Measurements from ENCODE around the gene CCDC194. TPM values are rescaled to one million over a fixed set of nuclear protein-coding genes. Genes with fewer than 3 reads are reported as not detected.

CCDC194 gene
- total RNA-seq, 2 experiments from 2014 or later = 0.78 to 1.3 TPM

- ChIA-PET POLR2A (interaction anchor here (0.6 kb wide), 1 partner anchor 810 kb away, joined by 3 read pairs; no protein-coding TSS in a partner anchor), CTCF (interaction anchor here (1.4 to 2.0 kb wide), 2 partner anchors 10 to 33 kb away, joined by 3 to 11 read pairs; no protein-coding TSS in a partner anchor)
- Mint-ChIP-seq H3K4me1 (ENCODE audit: low read depth) (no peaks in the 10 kb centered on the region), H3K27me3 (no peaks in the 10 kb centered on the region), H3K36me3 (ENCODE audit: low read depth) (no peaks in the 10 kb centered on the region), H3K9me3 (no peaks in the 10 kb centered on the region), H3K27ac (no peak overlapping the region), H3K4me3 (no peak overlapping the region)
- DNase-seq = no peak
- no peak for ATAC-seq
- intact Hi-C loops (cut with micrococcal nuclease) = no loop called here
- TF ChIP-seq, protein P1, sequence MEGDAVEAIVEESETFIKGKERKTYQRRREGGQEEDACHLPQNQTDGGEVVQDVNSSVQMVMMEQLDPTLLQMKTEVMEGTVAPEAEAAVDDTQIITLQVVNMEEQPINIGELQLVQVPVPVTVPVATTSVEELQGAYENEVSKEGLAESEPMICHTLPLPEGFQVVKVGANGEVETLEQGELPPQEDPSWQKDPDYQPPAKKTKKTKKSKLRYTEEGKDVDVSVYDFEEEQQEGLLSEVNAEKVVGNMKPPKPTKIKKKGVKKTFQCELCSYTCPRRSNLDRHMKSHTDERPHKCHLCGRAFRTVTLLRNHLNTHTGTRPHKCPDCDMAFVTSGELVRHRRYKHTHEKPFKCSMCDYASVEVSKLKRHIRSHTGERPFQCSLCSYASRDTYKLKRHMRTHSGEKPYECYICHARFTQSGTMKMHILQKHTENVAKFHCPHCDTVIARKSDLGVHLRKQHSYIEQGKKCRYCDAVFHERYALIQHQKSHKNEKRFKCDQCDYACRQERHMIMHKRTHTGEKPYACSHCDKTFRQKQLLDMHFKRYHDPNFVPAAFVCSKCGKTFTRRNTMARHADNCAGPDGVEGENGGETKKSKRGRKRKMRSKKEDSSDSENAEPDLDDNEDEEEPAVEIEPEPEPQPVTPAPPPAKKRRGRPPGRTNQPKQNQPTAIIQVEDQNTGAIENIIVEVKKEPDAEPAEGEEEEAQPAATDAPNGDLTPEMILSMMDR (IDR thresholded peaks at IDR 0.05) = no peak
These were observed 36.8 kb downstream of the CCDC194 start for GRCh38 chr19:17357078-17357666.

DNA sequence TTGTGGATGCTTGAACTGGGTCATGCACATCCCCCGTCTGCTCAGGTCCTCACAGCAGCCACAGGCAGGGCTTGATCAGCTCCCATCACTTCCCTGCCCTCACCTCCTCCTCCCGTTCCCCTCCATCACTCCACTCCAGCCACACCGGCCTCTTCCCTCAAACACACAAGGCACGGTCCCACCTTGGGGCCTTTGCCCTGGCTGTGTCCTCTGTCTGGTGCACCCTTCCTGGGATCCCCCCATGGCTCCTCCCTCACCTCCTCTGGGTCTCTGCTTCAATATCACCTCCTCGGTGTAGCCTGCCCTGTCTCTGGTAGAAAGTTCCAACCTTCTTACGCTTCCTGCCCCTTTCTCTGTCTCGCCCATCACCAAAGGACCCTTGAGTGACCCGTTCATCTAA lies 40.6 kb downstream of the CCDC194 start:
- ATAC-seq (no peak), DNase-seq (no peak)
- ChIA-PET CTCF (no interaction called here), POLR2A (no interaction called here)
- H3K36me3 Mint-ChIP-seq (ENCODE audit: low read depth) = no peaks in the 10 kb centered on the region
- H3K27me3 Mint-ChIP-seq = peaks cover 15% of the 10 kb centered on the region
- TF ChIP-seq, protein P1 (IDR thresholded peaks at IDR 0.05) = no peak
- no peaks in the 10 kb centered on the region for H3K9me3 Mint-ChIP-seq
- intact Hi-C loops (cut with micrococcal nuclease) = no loop called here
- no peak overlapping the region for H3K4me3 Mint-ChIP-seq
- H3K27ac Mint-ChIP-seq = no peak overlapping the region
- H3K4me1 Mint-ChIP-seq (ENCODE audit: low read depth) = peaks cover 5% of the 10 kb centered on the region

DNA sequence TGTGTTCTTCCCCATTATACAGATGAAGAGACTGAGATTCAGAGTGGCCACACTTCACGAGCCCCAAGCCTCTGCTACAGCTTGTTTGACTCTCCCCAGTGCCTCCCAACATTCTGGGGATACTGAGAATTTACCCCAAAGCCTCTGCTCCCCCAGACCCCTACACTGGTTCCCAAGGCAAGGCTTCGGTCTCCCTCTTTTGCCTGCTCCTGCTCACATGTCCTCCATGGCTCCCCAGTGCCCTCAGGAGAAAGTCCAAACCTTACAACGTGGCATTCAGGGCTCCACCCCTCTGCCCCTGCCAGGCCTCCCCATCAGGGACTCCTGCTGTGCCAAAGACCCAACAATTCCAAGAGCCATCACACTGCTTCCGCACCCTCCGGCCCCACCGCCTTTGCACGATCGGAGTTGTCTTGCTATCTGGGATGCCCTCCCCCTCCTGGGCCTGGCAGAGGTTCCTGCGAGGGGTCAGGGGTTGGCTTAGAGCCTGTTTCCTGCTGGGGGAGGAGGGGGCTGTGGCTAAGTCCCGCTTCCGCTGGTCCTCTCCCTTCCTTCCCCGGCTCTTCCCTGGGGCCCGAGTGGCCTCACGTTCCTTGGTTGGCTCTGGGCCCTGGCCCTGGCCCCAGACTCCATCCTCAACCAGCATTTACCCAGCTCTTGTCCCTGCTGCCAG lies 41.3 kb downstream of the CCDC194 start:
- H3K27me3 Mint-ChIP-seq = peaks cover 17% of the 10 kb centered on the region
- no peak for DNase-seq
- ChIA-PET CTCF (no interaction called here), POLR2A (no interaction called here)
- TF ChIP-seq, protein P1 (IDR thresholded peaks at IDR 0.05) = no peak
- intact Hi-C loops (cut with micrococcal nuclease) = no loop called here
- H3K36me3 Mint-ChIP-seq (ENCODE audit: low read depth) = no peaks in the 10 kb centered on the region
- H3K27ac Mint-ChIP-seq = no peak overlapping the region
- peaks cover 5% of the 10 kb centered on the region for H3K4me1 Mint-ChIP-seq (ENCODE audit: low read depth)
- no peak overlapping the region for H3K4me3 Mint-ChIP-seq
- no peaks in the 10 kb centered on the region for H3K9me3 Mint-ChIP-seq
- ATAC-seq = no peak

- Mint-ChIP-seq H3K27me3 (peaks cover 23% of the 10 kb centered on the region), H3K4me1 (ENCODE audit: low read depth) (peaks cover 5% of the 10 kb centered on the region)
- ATAC-seq = no peak
These were observed 42.1 kb downstream of the CCDC194 start for GRCh38 chr19:17351815-17352435.

More at GRCh38 chr19:17351815-17352435, 42.1 kb downstream of the CCDC194 start:
- TF ChIP-seq, protein P1 (IDR thresholded peaks at IDR 0.05) = no peak
- Mint-ChIP-seq H3K27ac (no peak overlapping the region), H3K36me3 (ENCODE audit: low read depth) (no peaks in the 10 kb centered on the region), H3K4me3 (no peak overlapping the region), H3K9me3 (no peaks in the 10 kb centered on the region)
- CTCF ChIA-PET = no interaction called here
- intact Hi-C loops (cut with micrococcal nuclease) = no loop called here
- no peak for DNase-seq
- POLR2A ChIA-PET = no interaction called here
